Activated T-helper 2 cell treated with anti-CD3 and anti-CD28 coated beads, Interferon-gamma antibody, Interleukin-2, Interleukin-4, amounts not matched to agents 10 μg/mL and 5 μg/mL and 100 μg/mL, durations not matched to agents 14 hours and 24 hours and 36 hours (primary cell): ENCODE data around the gene DLX1. TPM values are rescaled to one million over a fixed set of nuclear protein-coding genes. Genes with fewer than 3 reads are reported as not detected.

Experiments
- DNase-seq: peaks from one replicate; pipeline ENCODE4 v3.0.0; 2021; ENCODE audit warnings: low spot score
- H3K27ac Mint-ChIP-seq: one replicate; pipeline ENCODE4 v1.8.0; 2021; ENCODE audit warnings: mixed read lengths
- H3K27me3 Mint-ChIP-seq: one replicate; pipeline ENCODE4 v1.8.0; 2021; ENCODE audit warnings: low read depth, mixed read lengths
- H3K36me3 Mint-ChIP-seq: one replicate; pipeline ENCODE4 v1.8.0; 2021; ENCODE audit warnings: low read depth, mixed read lengths
- H3K4me1 Mint-ChIP-seq: one replicate; pipeline ENCODE4 v1.8.0; 2021; ENCODE audit warnings: low read depth, mixed read lengths
- H3K4me3 Mint-ChIP-seq: one replicate; pipeline ENCODE4 v1.8.0; 2021; ENCODE audit warnings: low read depth, mild to moderate bottlenecking, moderate library complexity, mixed read lengths
- H3K9me3 Mint-ChIP-seq: one replicate; pipeline ENCODE4 v1.8.0; 2021; ENCODE audit warnings: mixed read lengths
- intact Hi-C: fragments of 100-400 bp; cut with micrococcal nuclease; formaldehyde crosslinking; loops from one replicate; pipeline ENCODE4 v1.15.1; 2023
- total RNA-seq: library from RNA; stranded (reverse); gene quantifications from 2 replicates; pipeline ENCODE4 v1.2.3, GENCODE V29; 2022

DLX1 gene
- total RNA-seq, 1 donor from 2014 or later: 0.09 TPM

DNA sequence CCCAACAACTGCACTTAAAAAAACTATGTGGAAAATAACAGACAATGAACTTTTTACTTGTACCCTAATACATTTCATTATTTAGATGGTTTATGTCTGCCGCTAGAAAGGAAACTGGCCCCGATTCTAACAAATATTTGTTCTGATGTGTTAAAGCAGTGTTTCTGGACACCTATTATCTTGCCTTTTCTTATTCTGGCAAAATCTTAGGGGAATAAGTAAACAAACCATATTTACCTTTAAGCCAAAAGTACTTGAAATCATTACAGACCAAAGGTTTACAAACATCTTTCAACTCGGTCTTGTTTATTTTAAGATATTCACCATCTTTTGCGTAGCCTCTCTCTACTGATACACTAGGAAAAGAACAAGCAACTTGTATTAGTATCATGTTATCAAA, 11.8 kb upstream of the DLX1 start:
- no peaks in the 10 kb centered on the region for H3K4me1 Mint-ChIP-seq
- no peak overlapping the region for H3K27ac Mint-ChIP-seq
- no peaks in the 10 kb centered on the region for H3K36me3 Mint-ChIP-seq
- no peak overlapping the region for H3K4me3 Mint-ChIP-seq
- intact Hi-C loops: no loop called here
- peaks cover 51% of the 10 kb centered on the region for H3K27me3 Mint-ChIP-seq
- H3K9me3 Mint-ChIP-seq: no peaks in the 10 kb centered on the region
- no peak for DNase-seq

DNA sequence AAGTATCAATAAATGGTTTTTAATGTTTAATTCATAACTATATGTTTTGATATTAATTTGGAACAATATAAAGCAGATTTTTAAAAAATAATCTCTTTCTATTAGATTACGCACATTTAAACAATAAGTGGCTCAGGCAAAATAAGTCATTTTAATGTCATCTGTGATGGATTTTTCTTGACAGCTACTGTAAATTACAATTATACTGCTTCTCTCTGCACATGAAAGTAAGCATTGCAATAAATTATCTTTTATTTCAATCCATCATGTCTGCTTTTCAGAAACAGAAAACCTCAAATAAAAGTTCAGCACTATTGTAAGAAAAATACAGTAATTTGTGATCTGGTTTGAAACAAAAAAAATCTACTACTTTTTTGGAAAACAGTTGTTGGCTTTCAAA, 11.1 kb upstream of the DLX1 start:
- no peaks in the 10 kb centered on the region for H3K36me3 Mint-ChIP-seq
- no peaks in the 10 kb centered on the region for H3K4me1 Mint-ChIP-seq
- intact Hi-C loops: no loop called here
- H3K27ac Mint-ChIP-seq: no peak overlapping the region
- DNase-seq: no peak
- H3K27me3 Mint-ChIP-seq: peaks cover 55% of the 10 kb centered on the region
- no peak overlapping the region for H3K4me3 Mint-ChIP-seq
- no peaks in the 10 kb centered on the region for H3K9me3 Mint-ChIP-seq

DNA sequence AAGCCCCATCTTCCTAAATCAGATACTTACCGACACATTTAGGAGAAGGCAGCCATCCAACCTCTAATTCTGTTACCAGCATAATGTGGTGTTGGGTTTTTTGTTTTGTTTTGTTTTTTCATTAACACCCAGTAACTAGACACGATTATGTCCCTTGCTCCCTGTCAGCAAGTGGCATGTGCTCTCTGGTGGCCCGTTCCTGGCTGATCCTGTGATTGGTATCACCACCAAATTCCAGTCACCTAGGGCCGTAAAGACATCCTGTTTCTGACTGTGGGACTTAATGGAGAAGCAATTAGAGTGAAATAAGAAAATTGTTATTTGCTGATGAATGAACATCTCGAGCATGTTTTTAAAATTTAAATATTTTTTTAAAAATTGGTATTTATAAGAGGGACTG, 5.9 kb upstream of the DLX1 start:
- intact Hi-C loops: no loop called here
- peaks cover 21% of the 10 kb centered on the region for H3K4me1 Mint-ChIP-seq
- no peak for DNase-seq

DNA sequence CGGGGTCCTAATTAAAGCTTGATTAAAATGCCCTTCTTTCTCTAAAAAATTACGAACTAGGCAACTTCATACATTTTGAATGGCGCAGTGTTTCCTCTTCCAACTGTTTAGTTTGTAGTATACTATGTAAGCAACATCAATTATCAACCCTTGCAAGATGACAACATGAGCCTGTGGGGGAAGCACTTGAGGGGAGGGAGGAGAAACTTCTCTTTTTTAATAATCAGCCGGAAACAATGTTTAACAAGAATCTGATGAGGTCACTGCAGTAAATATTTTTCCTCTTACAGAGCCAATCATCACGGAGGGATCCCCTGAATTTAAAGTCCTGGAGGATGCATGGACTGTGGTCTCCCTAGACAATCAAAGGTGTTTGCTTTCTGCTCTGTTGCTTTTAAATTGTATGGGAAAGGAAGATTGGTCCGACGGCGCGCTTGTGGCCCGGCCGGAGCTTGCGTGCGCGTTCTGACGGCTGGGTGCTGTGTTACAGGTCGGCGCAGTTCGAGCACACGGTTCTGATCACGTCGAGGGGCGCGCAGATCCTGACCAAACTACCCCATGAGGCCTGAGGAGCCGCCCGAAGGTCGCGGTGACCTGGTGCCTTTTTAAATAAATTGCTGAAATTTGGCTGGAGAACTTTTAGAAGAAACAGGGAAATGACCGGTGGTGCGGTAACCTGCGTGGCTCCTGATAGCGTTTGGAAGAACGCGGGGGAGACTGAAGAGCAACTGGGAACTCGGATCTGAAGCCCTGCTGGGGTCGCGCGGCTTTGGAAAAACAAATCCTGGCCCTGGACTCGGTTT, 5.3 kb upstream of the DLX1 start:
- peaks cover 21% of the 10 kb centered on the region for H3K4me1 Mint-ChIP-seq
- no peaks in the 10 kb centered on the region for H3K9me3 Mint-ChIP-seq
- no peak overlapping the region for H3K4me3 Mint-ChIP-seq
- no peak for DNase-seq
- intact Hi-C loops: loop anchor here (5.0 kb wide), 2 partner anchors 347 to 373 kb away; partner anchors contain the start of gene ITGA6
- peaks cover 84% of the 10 kb centered on the region for H3K27me3 Mint-ChIP-seq
- H3K27ac Mint-ChIP-seq: peak overlapping the region; percentile 9
- peaks cover 3% of the 10 kb centered on the region for H3K36me3 Mint-ChIP-seq

More for the DNA sequence above, 5.9 kb upstream of the DLX1 start:
- Mint-ChIP-seq H3K27ac (no peak overlapping the region), H3K36me3 (peaks cover 3% of the 10 kb centered on the region), H3K9me3 (no peaks in the 10 kb centered on the region), H3K27me3 (peaks cover 81% of the 10 kb centered on the region), H3K4me3 (no peak overlapping the region)

DNA sequence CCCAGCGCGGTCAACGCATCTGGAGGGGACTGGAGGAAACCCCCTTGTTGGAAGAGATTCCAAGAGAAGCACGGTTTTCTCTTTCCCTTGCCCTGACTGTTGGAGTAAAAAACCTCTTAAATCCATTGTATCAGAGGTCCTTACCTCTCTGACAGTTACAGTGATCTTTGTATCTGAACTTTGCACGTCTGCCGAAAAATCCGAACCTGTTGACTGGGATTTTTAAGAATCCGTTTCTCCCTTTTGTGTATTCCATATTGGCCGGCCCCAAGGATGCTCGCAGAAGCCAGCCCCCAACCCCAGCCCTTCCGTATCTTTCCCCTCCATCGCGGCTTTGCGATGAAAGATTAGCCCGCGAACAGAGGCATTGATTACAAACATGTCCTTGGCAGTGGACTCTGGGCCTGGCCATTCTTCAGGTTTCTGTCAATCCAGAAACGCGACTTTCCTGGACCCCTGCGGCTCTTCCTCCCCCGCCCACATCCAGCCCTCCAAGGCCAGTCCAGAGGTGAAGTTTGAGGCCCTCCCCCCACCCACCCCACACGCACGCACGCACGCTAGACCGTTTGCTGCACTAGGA, 4.6 kb upstream of the DLX1 start:
- H3K27me3 Mint-ChIP-seq: peaks cover 83% of the 10 kb centered on the region
- no peak for DNase-seq
- H3K9me3 Mint-ChIP-seq: no peaks in the 10 kb centered on the region
- H3K4me3 Mint-ChIP-seq: no peak overlapping the region
- intact Hi-C loops: loop anchor here (5.0 kb wide), 2 partner anchors 347 to 373 kb away; partner anchors contain the start of gene ITGA6
- peaks cover 3% of the 10 kb centered on the region for H3K36me3 Mint-ChIP-seq
- H3K4me1 Mint-ChIP-seq: peaks cover 25% of the 10 kb centered on the region
- H3K27ac Mint-ChIP-seq: no peak overlapping the region

DNA sequence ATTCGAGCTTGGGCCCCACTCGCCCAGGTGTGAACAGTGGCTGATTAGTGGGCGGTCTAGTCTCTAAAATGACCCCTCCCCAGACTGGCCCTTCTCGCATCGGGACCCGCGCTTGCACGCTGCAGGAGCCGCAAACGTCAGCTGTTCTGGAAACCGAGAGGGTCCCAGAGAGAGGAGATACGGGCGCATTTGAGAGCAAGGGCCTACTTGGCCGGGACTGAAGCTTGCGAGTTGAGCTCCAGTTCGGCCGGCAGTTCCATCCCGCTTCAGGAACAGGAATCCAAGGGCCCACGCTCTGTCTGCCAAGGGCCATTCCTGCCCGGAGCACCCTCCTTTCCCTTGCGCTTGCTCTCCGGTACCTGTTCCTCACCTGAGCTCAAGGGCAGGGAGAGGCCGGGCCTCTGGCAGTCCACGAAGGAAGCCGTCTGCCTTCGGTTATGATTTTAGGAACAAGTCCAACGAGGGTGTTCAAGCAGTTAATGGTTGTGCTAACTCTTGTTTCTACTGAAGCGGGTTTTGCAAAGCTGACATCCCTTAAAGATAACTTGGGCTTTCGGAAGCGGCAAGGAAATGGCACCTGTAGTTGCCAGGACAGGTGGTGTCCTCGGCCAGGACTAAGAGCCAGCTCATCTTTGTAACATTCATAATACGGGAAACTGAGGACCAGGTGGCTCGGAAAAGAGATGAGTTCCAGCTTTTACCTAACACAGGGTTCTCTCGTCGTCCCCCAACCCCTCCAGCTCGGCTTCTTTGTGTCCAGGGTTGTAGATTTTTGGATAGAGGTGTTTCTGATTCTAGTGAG, 3.9 kb upstream of the DLX1 start:
- Mint-ChIP-seq H3K4me3 (no peak overlapping the region), H3K27me3 (peaks cover 85% of the 10 kb centered on the region), H3K9me3 (no peaks in the 10 kb centered on the region), H3K4me1 (peaks cover 28% of the 10 kb centered on the region), H3K36me3 (peaks cover 3% of the 10 kb centered on the region), H3K27ac (no peak overlapping the region)
- no peak for DNase-seq
- intact Hi-C loops: loop anchor here (5.0 kb wide), 2 partner anchors 346 to 374 kb away; partner anchors contain the start of gene ITGA6

DNA sequence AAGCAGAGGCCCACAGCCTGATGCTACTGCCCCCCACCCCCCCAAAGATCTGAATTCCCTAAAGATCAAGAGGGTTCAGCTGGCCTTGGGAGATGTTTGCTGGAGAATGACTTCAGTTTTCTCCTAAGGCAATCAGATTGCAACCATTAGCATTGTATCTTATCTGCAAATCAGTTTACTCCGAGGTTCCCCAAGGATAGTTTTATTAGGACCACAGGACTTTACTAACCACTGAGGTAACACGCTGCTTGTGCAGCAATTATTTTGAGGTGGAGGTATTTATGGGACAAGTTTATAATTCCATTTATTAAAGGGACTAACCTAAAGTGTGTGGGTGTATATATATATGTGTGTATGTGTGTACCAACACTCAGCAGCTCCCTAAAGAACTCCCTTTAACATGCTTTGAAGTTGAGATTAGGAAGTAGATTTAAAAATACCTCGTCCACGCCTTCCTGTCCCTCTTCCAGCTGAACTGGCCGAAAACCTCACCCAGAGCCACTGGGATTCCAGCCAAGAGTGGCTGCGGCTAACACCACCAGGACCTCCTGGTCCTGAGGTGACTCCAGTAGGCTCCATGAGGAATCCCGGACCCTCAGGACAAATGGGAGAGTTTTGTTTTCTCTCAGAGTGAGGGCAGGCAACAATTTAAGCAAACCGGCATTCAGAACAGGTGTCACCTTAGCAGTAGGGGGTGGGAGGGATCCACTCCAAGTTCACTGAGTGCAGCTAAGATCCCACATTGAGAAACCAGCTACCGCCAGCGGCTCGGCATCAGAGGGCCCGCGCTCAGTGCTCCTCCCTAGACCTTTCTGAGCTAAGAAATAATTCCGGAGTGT, 3.0 kb upstream of the DLX1 start:
- Mint-ChIP-seq H3K9me3 (no peaks in the 10 kb centered on the region), H3K36me3 (peaks cover 3% of the 10 kb centered on the region), H3K4me3 (no peak overlapping the region), H3K27ac (no peak overlapping the region), H3K27me3 (peaks cover 88% of the 10 kb centered on the region), H3K4me1 (peaks cover 30% of the 10 kb centered on the region)
- DNase-seq: no peak
- intact Hi-C loops: loop anchor here (5.0 kb wide), 2 partner anchors 345 to 375 kb away; partner anchors contain the start of gene ITGA6

DNA sequence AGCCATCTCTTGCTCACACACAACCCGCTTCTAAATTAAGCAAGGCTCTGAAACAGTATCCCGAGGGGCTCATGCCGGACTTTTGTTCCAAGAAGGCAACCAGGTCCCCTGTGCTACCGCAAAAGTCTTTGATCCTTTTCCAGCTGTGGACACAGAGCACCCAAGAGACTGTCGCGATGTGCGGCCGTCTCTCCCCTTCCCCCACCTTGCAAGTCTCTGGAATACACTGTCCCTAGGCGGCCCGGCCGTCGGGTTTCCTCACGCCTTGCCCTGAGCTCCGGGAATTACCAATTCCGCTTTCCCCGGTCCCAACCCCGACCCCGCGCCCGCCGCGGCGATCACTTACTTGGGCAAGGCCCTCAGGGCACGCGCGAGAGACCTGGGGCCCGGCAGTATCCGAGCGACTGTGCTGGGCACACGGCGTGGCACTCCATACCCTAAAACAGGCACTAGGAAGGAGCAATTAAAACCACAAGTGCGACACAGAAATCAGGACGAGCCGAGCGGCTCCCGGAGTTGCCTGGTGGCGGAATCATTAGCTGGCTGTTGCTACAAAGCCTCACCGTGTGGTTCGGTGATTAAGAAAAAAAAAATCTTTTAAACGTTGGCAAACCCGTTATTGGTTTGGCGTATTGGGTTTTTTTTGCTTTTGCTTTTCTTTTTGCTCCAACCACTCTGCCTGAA, 2.2 kb upstream of the DLX1 start:
- peaks cover 3% of the 10 kb centered on the region for H3K36me3 Mint-ChIP-seq
- peaks cover 90% of the 10 kb centered on the region for H3K27me3 Mint-ChIP-seq
- intact Hi-C loops: loop anchor here (5.0 kb wide), 2 partner anchors 344 to 376 kb away; partner anchors contain the start of gene ITGA6
- H3K27ac Mint-ChIP-seq: no peak overlapping the region
- DNase-seq: no peak
- H3K4me3 Mint-ChIP-seq: peak overlapping the region; percentile 49
- H3K9me3 Mint-ChIP-seq: no peaks in the 10 kb centered on the region
- peaks cover 30% of the 10 kb centered on the region for H3K4me1 Mint-ChIP-seq

DNA sequence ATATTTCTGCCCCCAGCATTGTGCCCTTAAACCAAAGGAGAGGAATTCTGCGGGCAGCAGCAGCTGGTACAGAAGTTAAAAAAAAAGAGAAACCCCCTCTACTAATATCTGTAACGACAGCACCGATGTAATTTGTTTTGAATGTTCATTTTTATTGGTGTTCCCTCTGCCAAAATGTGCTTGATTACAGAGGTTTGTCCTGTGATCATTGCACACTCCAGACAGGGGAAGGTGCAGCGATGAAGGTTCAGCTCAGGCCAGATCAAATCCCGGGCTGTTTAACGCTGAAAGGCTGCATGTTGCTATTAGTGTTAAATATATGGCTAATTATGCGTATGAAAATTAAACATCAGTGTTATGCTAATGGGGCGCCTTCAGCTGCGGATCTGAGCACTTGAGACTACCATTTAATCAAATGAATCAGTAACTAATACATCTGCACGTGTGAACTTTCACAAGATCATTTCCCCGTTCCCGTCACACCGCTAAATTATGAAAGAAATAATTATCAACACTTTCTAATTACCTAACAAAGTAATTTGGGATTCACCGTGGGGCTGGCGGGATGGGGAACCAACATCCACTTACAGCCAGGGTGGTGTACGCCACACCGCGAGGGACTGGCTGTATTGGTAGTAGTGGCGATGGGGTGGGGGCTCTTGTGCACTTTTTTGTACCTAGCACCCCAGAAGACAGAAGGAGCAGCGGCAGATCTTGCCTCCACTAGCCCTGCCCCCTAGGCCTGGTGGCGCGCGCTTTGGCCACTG, 1.5 kb upstream of the DLX1 start:
- Mint-ChIP-seq H3K4me1 (peaks cover 33% of the 10 kb centered on the region), H3K9me3 (no peaks in the 10 kb centered on the region), H3K27ac (peak overlapping the region; percentile 33), H3K36me3 (peaks cover 7% of the 10 kb centered on the region), H3K4me3 (peak overlapping the region; percentile 75), H3K27me3 (peaks cover 95% of the 10 kb centered on the region)
- intact Hi-C loops: loop anchor here (1.0 to 5.0 kb wide), 3 partner anchors 9 to 377 kb away; partner anchors contain the start of gene ITGA6
- no peak for DNase-seq

DNA sequence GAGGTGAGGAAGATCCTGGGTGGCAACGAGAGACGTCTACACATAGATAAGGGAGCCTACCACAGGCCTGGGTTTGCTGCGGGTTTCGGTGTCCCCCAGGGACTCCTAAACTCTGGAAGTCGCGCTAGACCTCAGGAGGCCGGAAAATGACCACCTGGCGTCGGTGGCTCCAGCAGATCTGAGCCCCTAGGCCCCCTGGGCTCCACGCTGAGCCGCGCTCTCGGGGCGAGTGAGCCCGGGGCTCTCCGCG, 987 bp upstream of the DLX1 start:
- peaks cover 33% of the 10 kb centered on the region for H3K4me1 Mint-ChIP-seq
- peaks cover 7% of the 10 kb centered on the region for H3K36me3 Mint-ChIP-seq

More for the DNA sequence above, 987 bp upstream of the DLX1 start:
- no peak for DNase-seq
- intact Hi-C loops: loop anchor here (1.0 to 5.0 kb wide), 3 partner anchors 9 to 377 kb away; partner anchors contain the start of gene ITGA6
- H3K9me3 Mint-ChIP-seq: no peaks in the 10 kb centered on the region
- H3K4me3 Mint-ChIP-seq: peak overlapping the region; percentile 75
- H3K27me3 Mint-ChIP-seq: peaks cover 93% of the 10 kb centered on the region
- peak overlapping the region; percentile 33 for H3K27ac Mint-ChIP-seq
